ENCODE data around the gene TNFRSF12A. TPM values are rescaled to one million over a fixed set of nuclear protein-coding genes. Genes with fewer than 3 reads are reported as not detected.
A peak's percentile ranks its signal among the peaks of the same experiment; 100 is the strongest.

The TNFRSF12A gene, protein sequence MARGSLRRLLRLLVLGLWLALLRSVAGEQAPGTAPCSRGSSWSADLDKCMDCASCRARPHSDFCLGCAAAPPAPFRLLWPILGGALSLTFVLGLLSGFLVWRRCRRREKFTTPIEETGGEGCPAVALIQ
- 100 to 1,000 TPM in 1 of 2 donors, 10 to 100 TPM in 1; 60.4 to 271 TPM for total RNA-seq
- polyA plus RNA-seq: 100 to 1,000 TPM in 1 of 2 donors, 10 to 100 TPM in 1; 84.9 to 107 TPM
- long read RNA-seq, donor 1, transcript TNFRSF12A-201 (4 exons, 1,033 nt): major isoform, 182 of 200 reads
- long read RNA-seq, donor 1, transcript TNFRSF12A-203 (3 exons, 1,678 nt): minor isoform, 11 of 200 reads
- long read RNA-seq, donor 1, partial matches to known transcripts: 5 of 200 reads
- long read RNA-seq, donor 1, other reads (novel, unspliced or antisense): 2 of 200 reads
- long read RNA-seq, donor 2, transcript TNFRSF12A-201 (4 exons, 1,033 nt): major isoform, 54 of 62 reads
- long read RNA-seq, donor 2, partial matches to known transcripts: 3 of 62 reads
- long read RNA-seq, donor 2, other reads (novel, unspliced or antisense): 3 of 62 reads

DNA sequence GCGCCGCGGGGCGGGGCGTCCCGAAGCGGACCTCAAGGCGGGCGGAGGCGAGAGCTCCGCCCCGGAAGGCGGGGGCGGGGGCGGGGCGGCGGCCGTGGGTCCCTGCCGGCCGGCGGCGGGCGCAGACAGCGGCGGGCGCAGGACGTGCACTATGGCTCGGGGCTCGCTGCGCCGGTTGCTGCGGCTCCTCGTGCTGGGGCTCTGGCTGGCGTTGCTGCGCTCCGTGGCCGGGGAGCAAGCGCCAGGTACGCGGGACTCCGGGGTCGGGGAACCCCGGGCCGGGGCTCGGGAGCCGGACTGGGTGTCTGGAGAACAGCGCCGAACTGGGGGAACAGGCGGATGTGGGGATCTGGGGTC lies at the start of gene TNFRSF12A:
TNFRSF12A (plus strand) TSS at position 122 of the 357 bp plus-strand sequence; CDS start at position 152, 30 bp downstream.
- H3K36me3 ChIP-seq (ENCODE audit: control insufficient read depth in 1 of 2, insufficient read depth in 2 of 2, low read length in 1 of 2): no peaks in the 10 kb centered on the region
- WGBS, 2 donors: 1% methylated on average over 36 to 49 of the region's 49 CpGs
- H3K4me1 ChIP-seq (ENCODE audit: control insufficient read depth in 1 of 2, insufficient read depth in 2 of 2, low read length in 2 of 2): no peaks in the 10 kb centered on the region
- peak within 1 kb of the TSS; percentile 93 to 98 for H3K27ac ChIP-seq (ENCODE audit: low read depth in 1 of 2, low read length in 2 of 2)
- intact Hi-C loops (cut with DNase I): loop anchor here in 1 of 2 donors (2.0 kb wide), 1 partner anchor 263 kb away; the partner anchor contains the start of gene ZNF263
- no peaks in the 10 kb centered on the region for H3K9me3 ChIP-seq (ENCODE audit: control insufficient read depth, low read length)
- peaks cover 0 to 2% of the 10 kb centered on the region in 2 donors for H3K27me3 ChIP-seq (ENCODE audit: control insufficient read depth in 1 of 2, insufficient read depth in 2 of 2, low read length in 1 of 2)
- peak; percentile 85 to 94 for DNase-seq
- peak within 1 kb of the TSS; percentile 71 to 87 for H3K4me3 ChIP-seq (ENCODE audit: low read length in 2 of 2)
- ATAC-seq (ENCODE audit: low FRiP score): peak; percentile 36

GRCh38 chr16:2970563-2970962 lies 49.6 kb upstream of the TNFRSF12A start:
- no peaks in the 10 kb centered on the region for H3K4me1 ChIP-seq (ENCODE audit: control insufficient read depth in 1 of 2, insufficient read depth in 2 of 2, low read length in 2 of 2)
- intact Hi-C loops (cut with DNase I): no loop called here
- no peaks in the 10 kb centered on the region for H3K36me3 ChIP-seq (ENCODE audit: control insufficient read depth in 1 of 2, insufficient read depth in 2 of 2, low read length in 1 of 2)
- ATAC-seq (ENCODE audit: low FRiP score): no peak
- no peaks in the 10 kb centered on the region for H3K9me3 ChIP-seq (ENCODE audit: control insufficient read depth, low read length)
- no peak for DNase-seq
- H3K27ac ChIP-seq (ENCODE audit: low read depth in 1 of 2, low read length in 2 of 2): no peak overlapping the region
- no peak overlapping the region for H3K4me3 ChIP-seq (ENCODE audit: low read length in 2 of 2)
- no peaks in the 10 kb centered on the region for H3K27me3 ChIP-seq (ENCODE audit: control insufficient read depth in 1 of 2, insufficient read depth in 2 of 2, low read length in 1 of 2)
- WGBS, 2 donors: 91% methylated on average over 6 of the region's 6 CpGs

DNA sequence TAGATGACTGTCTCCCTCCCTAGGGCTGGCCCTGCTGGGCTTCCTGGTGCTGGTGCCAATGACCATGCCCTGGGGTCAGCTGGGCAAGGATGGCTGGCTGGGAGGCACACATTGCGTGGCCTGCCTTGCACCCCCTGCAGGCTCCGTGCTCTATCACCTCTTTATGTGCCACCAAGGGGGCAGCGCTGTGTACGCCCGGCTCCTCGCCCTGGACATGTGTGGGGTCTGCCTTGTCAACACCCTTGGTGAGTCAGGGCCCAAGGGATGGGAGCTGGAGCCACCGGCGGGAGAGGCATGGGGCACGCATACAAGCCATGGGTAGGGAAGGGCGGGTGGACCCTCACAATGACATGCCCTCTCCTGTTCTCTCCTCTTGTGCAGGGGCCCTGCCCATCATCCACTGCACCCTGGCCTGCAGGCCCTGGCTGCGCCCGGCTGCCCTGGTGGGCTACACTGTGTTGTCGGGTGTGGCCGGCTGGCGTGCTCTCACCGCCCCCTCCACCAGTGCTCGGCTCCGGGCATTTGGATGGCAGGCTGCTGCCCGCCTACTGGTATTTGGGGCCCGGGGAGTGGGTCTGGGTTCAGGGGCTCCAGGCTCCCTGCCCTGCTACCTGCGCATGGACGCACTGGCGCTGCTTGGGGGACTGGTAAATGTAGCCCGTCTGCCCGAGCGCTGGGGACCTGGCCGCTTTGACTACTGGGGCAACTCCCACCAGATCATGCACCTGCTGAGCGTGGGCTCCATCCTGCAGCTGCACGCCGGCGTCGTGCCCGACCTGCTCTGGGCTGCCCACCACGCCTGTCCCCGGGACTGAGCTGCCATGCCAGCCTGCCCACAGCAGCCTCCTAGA lies 48.8 kb upstream of the TNFRSF12A start:
- ATAC-seq (ENCODE audit: low FRiP score) (no peak), DNase-seq (no peak)
- no peak overlapping the region for H3K4me3 ChIP-seq (ENCODE audit: low read length in 2 of 2)
- no peaks in the 10 kb centered on the region for H3K27me3 ChIP-seq (ENCODE audit: control insufficient read depth in 1 of 2, insufficient read depth in 2 of 2, low read length in 1 of 2)
- no peaks in the 10 kb centered on the region for H3K9me3 ChIP-seq (ENCODE audit: control insufficient read depth, low read length)
- H3K4me1 ChIP-seq (ENCODE audit: control insufficient read depth in 1 of 2, insufficient read depth in 2 of 2, low read length in 2 of 2): no peaks in the 10 kb centered on the region
- intact Hi-C loops (cut with DNase I): no loop called here
- H3K27ac ChIP-seq (ENCODE audit: low read depth in 1 of 2, low read length in 2 of 2): no peak overlapping the region
- H3K36me3 ChIP-seq (ENCODE audit: control insufficient read depth in 1 of 2, insufficient read depth in 2 of 2, low read length in 1 of 2): no peaks in the 10 kb centered on the region
- 95 to 96% methylated on average over 35 of the region's 35 CpGs for WGBS, 2 donors

- Histone ChIP-seq H3K4me3 (ENCODE audit: low read length in 2 of 2) (no peak overlapping the region), H3K27me3 (ENCODE audit: control insufficient read depth in 1 of 2, insufficient read depth in 2 of 2, low read length in 1 of 2) (no peaks in the 10 kb centered on the region), H3K36me3 (ENCODE audit: control insufficient read depth in 1 of 2, insufficient read depth in 2 of 2, low read length in 1 of 2) (no peaks in the 10 kb centered on the region), H3K27ac (ENCODE audit: low read depth in 1 of 2, low read length in 2 of 2) (no peak overlapping the region), H3K4me1 (ENCODE audit: control insufficient read depth in 1 of 2, insufficient read depth in 2 of 2, low read length in 2 of 2) (no peaks in the 10 kb centered on the region), H3K9me3 (ENCODE audit: control insufficient read depth, low read length) (no peaks in the 10 kb centered on the region)
- intact Hi-C loops (cut with DNase I): no loop called here
- ATAC-seq (ENCODE audit: low FRiP score) (no peak), DNase-seq (no peak)
- WGBS, 2 donors: 81 to 89% methylated on average over 15 of the region's 15 CpGs
Measured at GRCh38 chr16:2971985-2972784, 48.0 kb upstream of the TNFRSF12A start.

DNA sequence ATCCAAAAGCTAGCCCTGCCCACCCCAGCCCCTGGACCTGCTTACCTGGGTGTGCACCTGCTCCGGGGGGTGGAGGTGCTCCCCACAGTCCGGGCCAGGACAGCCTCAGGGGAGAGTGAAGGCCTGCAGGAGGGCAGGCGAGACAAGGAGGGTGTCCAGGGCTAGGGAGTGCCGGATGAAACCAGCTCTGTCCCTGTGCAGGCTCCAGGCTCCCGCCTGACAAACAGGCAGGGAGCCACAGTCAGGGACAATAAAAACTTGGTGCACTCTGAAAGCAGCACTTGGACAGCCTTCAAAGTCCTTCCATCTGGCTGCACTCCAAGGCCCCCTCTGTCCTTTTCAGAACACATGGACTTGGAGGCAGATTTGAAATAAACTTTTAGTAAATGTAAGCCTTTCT lies 47.1 kb upstream of the TNFRSF12A start:
- intact Hi-C loops (cut with DNase I): no loop called here
- H3K4me3 ChIP-seq (ENCODE audit: low read length in 2 of 2): no peak overlapping the region
- no peaks in the 10 kb centered on the region for H3K36me3 ChIP-seq (ENCODE audit: control insufficient read depth in 1 of 2, insufficient read depth in 2 of 2, low read length in 1 of 2)
- DNase-seq (no peak), ATAC-seq (ENCODE audit: low FRiP score) (no peak)
- H3K9me3 ChIP-seq (ENCODE audit: control insufficient read depth, low read length): no peaks in the 10 kb centered on the region
- no peaks in the 10 kb centered on the region for H3K4me1 ChIP-seq (ENCODE audit: control insufficient read depth in 1 of 2, insufficient read depth in 2 of 2, low read length in 2 of 2)
- WGBS, 2 donors: 88 to 92% methylated on average over 5 of the region's 5 CpGs
- H3K27me3 ChIP-seq (ENCODE audit: control insufficient read depth in 1 of 2, insufficient read depth in 2 of 2, low read length in 1 of 2): no peaks in the 10 kb centered on the region
- no peak overlapping the region for H3K27ac ChIP-seq (ENCODE audit: low read depth in 1 of 2, low read length in 2 of 2)

GRCh38 chr16:2973605-2974318 lies 46.4 kb upstream of the TNFRSF12A start:
- Histone ChIP-seq H3K27me3 (ENCODE audit: control insufficient read depth in 1 of 2, insufficient read depth in 2 of 2, low read length in 1 of 2) (no peaks in the 10 kb centered on the region), H3K36me3 (ENCODE audit: control insufficient read depth in 1 of 2, insufficient read depth in 2 of 2, low read length in 1 of 2) (no peaks in the 10 kb centered on the region), H3K4me3 (ENCODE audit: low read length in 2 of 2) (no peak overlapping the region), H3K4me1 (ENCODE audit: control insufficient read depth in 1 of 2, insufficient read depth in 2 of 2, low read length in 2 of 2) (no peaks in the 10 kb centered on the region), H3K27ac (ENCODE audit: low read depth in 1 of 2, low read length in 2 of 2) (no peak overlapping the region), H3K9me3 (ENCODE audit: control insufficient read depth, low read length) (no peaks in the 10 kb centered on the region)
- WGBS, 2 donors: 86% methylated on average over 17 of the region's 17 CpGs
- ATAC-seq (ENCODE audit: low FRiP score) (no peak), DNase-seq (no peak)
- intact Hi-C loops (cut with DNase I): no loop called here

- ATAC-seq (ENCODE audit: low FRiP score) (no peak), DNase-seq (no peak)
- Histone ChIP-seq H3K4me1 (ENCODE audit: control insufficient read depth in 1 of 2, insufficient read depth in 2 of 2, low read length in 2 of 2) (no peaks in the 10 kb centered on the region), H3K4me3 (ENCODE audit: low read length in 2 of 2) (no peak overlapping the region), H3K36me3 (ENCODE audit: control insufficient read depth in 1 of 2, insufficient read depth in 2 of 2, low read length in 1 of 2) (no peaks in the 10 kb centered on the region), H3K9me3 (ENCODE audit: control insufficient read depth, low read length) (no peaks in the 10 kb centered on the region), H3K27ac (ENCODE audit: low read depth in 1 of 2, low read length in 2 of 2) (no peak overlapping the region), H3K27me3 (ENCODE audit: control insufficient read depth in 1 of 2, insufficient read depth in 2 of 2, low read length in 1 of 2) (no peaks in the 10 kb centered on the region)
- intact Hi-C loops (cut with DNase I): no loop called here
- 91 to 94% methylated on average over 15 of the region's 15 CpGs for WGBS, 2 donors
Measured at GRCh38 chr16:2974319-2975056, 45.7 kb upstream of the TNFRSF12A start.

Data from aorta (tissue), 5 donors.